ENCODE measurements around the gene PRAMEF26.
"Not testable (repeated sequence)": the region's sequence is repeated elsewhere in the genome, so short reads cannot be mapped to it uniquely, and the experiment has no call there.

Gene PRAMEF26

GRCh38 chr1:13155909-13156308 lies at the start of gene PRAMEF26:
Gene PRAMEF26, minus strand, starts transcription at chr1:13156009. Its CDS starts 2,914 bp downstream, at chr1:13153095.
- DNase-seq (ENCODE audit: low spot score): not testable (repeated sequence)

- not testable (repeated sequence) for DNase-seq (ENCODE audit: low spot score)
These were observed 45.5 kb upstream of the PRAMEF26 start, which contains the start of gene PRAMEF13 for GRCh38 chr1:13201309-13201708. Gene PRAMEF13, minus strand, starts transcription at chr1:13201409. Its CDS starts 1,820 bp downstream, at chr1:13199589.

- not testable (repeated sequence) for DNase-seq (ENCODE audit: low spot score)
These were observed 15.7 kb upstream of the PRAMEF26 start, which contains the start of gene PRAMEF9 for GRCh38 chr1:13171548-13171947. Gene PRAMEF9, plus strand, starts transcription at chr1:13171848. Its CDS starts 3,433 bp downstream, at chr1:13175281.

GRCh38 chr1:13165531-13165930 lies 9.7 kb upstream of the PRAMEF26 start, which contains the start of gene HNRNPCL4:
Gene HNRNPCL4, minus strand, starts transcription at chr1:13165631. Its CDS starts 164 bp downstream, at chr1:13165467.
- not testable (repeated sequence) for DNase-seq (ENCODE audit: low spot score)

- DNase-seq (ENCODE audit: low spot score): not testable (repeated sequence)
These were observed 39.1 kb downstream of the PRAMEF26 start, which contains the start of gene HNRNPCL2 for GRCh38 chr1:13116754-13117153. Gene HNRNPCL2, minus strand, starts transcription at chr1:13116854. Its CDS starts 454 bp downstream, at chr1:13116400.
